Kidney epithelial cell (primary cell): Measurements from ENCODE around the gene BAMBI. TPM values are rescaled to one million over a fixed set of nuclear protein-coding genes. Genes with fewer than 3 reads are reported as not detected.

Source experiments
- DNase-seq: peaks from one replicate; pipeline ENCODE4 v3.0.0-alpha.2; 2010; ENCODE audit warnings: low read depth
- H3K27me3 ChIP-seq: 2 replicates; pipeline ENCODE4 v1.6.0; 2011; ENCODE audit warnings: low read length; ENCODE audit not compliant: control insufficient read depth, insufficient read depth
- H3K36me3 ChIP-seq: 2 replicates; pipeline ENCODE4 v1.5.1; 2011; ENCODE audit warnings: low read length; ENCODE audit not compliant: control insufficient read depth, insufficient read depth
- H3K4me3 ChIP-seq: 2 replicates; pipeline ENCODE4 v1.5.1; 2011; ENCODE audit warnings: low read depth, mild to moderate bottlenecking, control low read depth, low read length
- CTCF ChIP-seq: IDR thresholded peaks from 2 replicates; pipeline ENCODE4 v1.5.1; 2011; ENCODE audit warnings: mild to moderate bottlenecking, moderate library complexity, low read length, control low read depth, inconsistent platforms; ENCODE audit not compliant: insufficient read depth, poor library complexity, severe bottlenecking
- total RNA-seq: library from RNA; depleted of rRNA; stranded (reverse); fragments of >200 nt; gene quantifications from 2 replicates; pipeline ENCODE4 v1.2.3, GENCODE V29; 2015

BAMBI gene
- total RNA-seq, 1 donor from 2014 or later, result 28.5 TPM

- Histone ChIP-seq H3K36me3 (no peaks in the 10 kb centered on the region), H3K27me3 (no peaks in the 10 kb centered on the region), H3K4me3 (no peak overlapping the region)
- DNase-seq, result no peak
- TF ChIP-seq CTCF, result no peak
Observed at GRCh38 chr10:28732091-28732490, 54.8 kb downstream of the BAMBI start.

Other genes starting within 250 kb of the BAMBI start
- gene WAC, start 144.4 kb upstream of the BAMBI start, total RNA-seq, result 82.9 and 83.3 TPM in 2 replicates